ENCODE measurements around the gene TSPEAR. TPM values are rescaled to one million over a fixed set of nuclear protein-coding genes. Genes with fewer than 3 reads are reported as not detected.
"Not testable (repeated sequence)": the region's sequence is repeated elsewhere in the genome, so short reads cannot be mapped to it uniquely, and the experiment has no call there.

The TSPEAR gene
- total RNA-seq, 2 donors from 2014 or later: 0.85 TPM; not detected in 1

DNA sequence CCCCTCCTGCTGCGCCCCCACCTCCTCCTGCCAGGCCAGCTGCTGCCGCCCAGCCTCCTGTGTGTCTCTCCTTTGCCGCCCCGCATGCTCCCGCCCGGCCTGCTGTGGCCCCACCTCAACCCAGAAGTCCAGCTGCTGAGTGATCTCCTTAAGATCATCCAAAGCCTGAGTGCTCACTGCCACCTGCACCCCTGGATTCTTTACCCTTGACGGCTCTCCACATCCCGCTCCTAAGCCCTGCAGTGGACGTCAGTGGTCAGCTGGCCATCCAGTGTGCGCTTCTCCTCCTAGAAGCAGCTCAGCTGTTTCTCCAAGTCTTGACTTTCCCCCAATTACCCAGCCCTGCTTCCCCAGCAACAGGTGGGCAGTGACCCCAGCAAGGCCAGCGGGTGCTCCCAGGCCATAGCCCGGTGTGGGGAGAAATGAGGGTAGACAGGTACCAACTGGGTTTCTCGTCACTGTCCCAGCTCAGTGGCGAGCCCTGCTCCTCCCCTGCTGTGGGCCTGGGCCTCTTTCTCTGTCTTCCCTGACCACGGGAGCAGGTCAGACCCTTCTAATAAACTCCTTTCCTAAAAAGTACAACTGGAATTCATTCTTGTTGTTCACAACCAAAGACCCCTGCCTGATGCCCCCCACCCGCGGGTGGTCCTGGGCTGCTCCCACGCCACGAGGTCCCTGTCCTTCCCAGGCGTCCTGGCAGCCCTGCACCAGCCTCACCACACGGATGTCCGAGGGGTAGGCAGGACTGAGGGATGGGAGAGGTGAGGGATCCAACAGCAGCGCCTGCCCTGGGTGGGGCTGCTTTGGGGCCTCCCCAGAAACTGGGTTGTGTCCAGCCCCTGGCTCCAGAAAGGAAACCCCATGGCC lies 109.5 kb downstream of the TSPEAR start:
- no peaks in the 10 kb centered on the region for H3K9me3 ChIP-seq
- TF ChIP-seq, protein P1, sequence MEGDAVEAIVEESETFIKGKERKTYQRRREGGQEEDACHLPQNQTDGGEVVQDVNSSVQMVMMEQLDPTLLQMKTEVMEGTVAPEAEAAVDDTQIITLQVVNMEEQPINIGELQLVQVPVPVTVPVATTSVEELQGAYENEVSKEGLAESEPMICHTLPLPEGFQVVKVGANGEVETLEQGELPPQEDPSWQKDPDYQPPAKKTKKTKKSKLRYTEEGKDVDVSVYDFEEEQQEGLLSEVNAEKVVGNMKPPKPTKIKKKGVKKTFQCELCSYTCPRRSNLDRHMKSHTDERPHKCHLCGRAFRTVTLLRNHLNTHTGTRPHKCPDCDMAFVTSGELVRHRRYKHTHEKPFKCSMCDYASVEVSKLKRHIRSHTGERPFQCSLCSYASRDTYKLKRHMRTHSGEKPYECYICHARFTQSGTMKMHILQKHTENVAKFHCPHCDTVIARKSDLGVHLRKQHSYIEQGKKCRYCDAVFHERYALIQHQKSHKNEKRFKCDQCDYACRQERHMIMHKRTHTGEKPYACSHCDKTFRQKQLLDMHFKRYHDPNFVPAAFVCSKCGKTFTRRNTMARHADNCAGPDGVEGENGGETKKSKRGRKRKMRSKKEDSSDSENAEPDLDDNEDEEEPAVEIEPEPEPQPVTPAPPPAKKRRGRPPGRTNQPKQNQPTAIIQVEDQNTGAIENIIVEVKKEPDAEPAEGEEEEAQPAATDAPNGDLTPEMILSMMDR (IDR thresholded peaks at IDR 0.05): no peak
- TF ChIP-seq POLR2AphosphoS5 (IDR thresholded peaks at IDR 0.05) (no peak), POLR2A (IDR thresholded peaks at IDR 0.05) (no peak)
- WGBS: 72% methylated on average over 23 of the region's 23 CpGs
- no peaks in the 10 kb centered on the region for H3K4me1 ChIP-seq (replicated peaks)
- intact Hi-C loops (cut with DNase I): no loop called here
- H3K4me3 ChIP-seq: no peak overlapping the region
- H3K27ac ChIP-seq: no peak overlapping the region
- H3K27me3 ChIP-seq (replicated peaks; ENCODE audit: insufficient read depth): peaks cover 4% of the 10 kb centered on the region
- DNase-seq (ENCODE audit: low spot score): no peak
- no peaks in the 10 kb centered on the region for H3K36me3 ChIP-seq

DNA sequence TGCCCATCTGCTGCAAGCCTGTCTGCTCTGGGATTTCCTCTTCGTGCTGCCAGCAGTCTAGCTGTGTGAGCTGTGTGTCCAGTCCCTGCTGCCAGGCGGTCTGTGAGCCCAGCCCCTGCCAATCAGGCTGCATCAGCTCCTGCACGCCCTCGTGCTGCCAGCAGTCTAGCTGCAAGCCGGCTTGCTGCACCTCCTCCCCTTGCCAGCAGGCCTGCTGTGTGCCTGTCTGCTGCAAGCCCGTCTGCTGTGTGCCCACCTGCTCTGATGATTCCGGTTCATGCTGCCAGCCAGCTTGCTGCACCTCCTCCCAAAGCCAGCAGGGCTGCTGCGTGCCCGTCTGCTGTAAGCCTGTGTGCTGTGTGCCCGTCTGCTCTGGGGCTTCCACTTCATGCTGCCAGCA lies 110.3 kb downstream of the TSPEAR start:
- intact Hi-C loops (cut with DNase I); H3K4me3 ChIP-seq; H3K27ac ChIP-seq; DNase-seq (ENCODE audit: low spot score); H3K36me3 ChIP-seq; H3K4me1 ChIP-seq (replicated peaks); H3K27me3 ChIP-seq (replicated peaks; ENCODE audit: insufficient read depth); H3K9me3 ChIP-seq: not testable (repeated sequence)
- WGBS: 58% methylated on average over 8 of the region's 10 CpGs

DNA sequence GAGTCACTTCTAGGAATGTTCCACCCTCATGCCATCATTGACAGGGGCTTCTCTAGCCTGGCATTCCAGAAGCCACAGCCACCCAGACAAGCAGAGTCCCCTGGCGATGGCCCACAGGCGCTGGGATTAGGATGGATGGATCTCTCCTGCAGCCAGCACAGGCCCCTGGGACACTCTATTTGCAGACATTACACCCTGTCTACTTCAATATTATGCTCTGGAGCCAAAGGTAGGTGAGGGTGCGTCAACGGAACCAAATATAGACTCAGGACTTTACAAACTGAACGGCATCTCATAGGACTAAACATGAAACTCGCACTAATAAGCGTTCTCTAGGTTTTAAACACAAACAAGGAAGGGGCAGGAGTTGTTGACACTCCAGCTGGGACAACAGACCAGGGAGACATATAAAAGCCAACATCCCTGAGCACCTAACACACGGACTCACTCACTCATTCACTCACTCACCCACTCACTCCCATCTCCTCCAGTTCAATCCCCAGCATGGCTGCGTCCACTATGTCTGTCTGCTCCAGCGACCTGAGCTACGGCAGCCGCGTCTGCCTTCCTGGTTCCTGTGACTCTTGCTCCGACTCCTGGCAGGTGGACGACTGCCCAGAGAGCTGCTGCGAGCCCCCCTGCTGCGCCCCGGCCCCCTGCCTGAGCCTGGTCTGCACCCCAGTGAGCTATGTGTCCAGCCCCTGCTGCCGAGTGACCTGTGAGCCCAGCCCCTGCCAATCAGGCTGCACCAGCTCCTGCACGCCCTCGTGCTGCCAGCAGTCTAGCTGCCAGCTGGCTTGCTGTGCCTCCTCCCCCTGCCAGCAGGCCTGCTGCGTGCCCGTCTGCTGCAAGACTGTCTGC lies 111.0 kb downstream of the TSPEAR start, which contains the start of gene KRTAP10-7:
KRTAP10-7 (plus strand) TSS at position 480 of the 861 bp plus-strand sequence; CDS start at position 505, 25 bp downstream.
- DNase-seq (ENCODE audit: low spot score); intact Hi-C loops (cut with DNase I); H3K9me3 ChIP-seq; H3K36me3 ChIP-seq; H3K27ac ChIP-seq; H3K4me3 ChIP-seq; H3K27me3 ChIP-seq (replicated peaks; ENCODE audit: insufficient read depth); H3K4me1 ChIP-seq (replicated peaks): not testable (repeated sequence)
- WGBS: 55% methylated on average over 18 of the region's 23 CpGs

DNA sequence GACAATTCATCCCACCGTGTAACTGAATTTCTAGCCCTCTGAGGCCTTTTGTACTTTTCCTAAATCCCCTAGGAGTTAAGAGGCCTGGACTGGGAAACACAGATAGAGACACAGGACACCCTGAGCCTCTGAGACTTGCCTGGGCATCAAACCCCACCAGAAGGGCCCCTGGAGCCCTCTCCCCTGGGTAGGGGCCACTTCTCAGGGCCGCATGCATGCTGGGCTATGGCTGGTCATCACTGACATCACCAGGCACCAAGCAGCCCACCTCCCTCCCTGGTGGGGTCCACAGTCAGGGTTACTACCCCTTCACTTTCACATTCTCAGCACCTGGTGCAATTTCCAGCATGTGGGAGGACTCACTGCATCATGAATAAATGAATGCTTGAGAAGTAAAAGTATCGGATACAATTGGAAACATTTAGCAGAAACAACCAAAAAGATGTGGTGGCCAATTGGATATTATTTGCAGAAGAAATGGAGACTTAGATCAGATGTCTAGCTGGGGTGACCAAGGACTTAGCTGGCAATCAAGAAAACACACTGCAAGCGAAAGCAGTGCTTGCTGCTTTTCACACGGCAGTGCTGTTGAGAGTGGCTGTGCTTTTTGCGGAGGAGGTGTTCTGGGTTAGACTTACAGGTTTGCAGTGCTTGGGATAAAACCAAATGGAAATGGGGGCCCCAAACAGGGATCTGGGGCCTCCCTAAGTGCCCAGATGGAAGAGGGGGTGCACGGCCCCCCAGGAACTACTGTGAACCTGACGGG lies 111.9 kb downstream of the TSPEAR start:
- H3K9me3 ChIP-seq: no peaks in the 10 kb centered on the region
- intact Hi-C loops (cut with DNase I): no loop called here
- H3K27me3 ChIP-seq (replicated peaks; ENCODE audit: insufficient read depth): peaks cover 3% of the 10 kb centered on the region
- DNase-seq (ENCODE audit: low spot score): no peak
- H3K4me3 ChIP-seq: no peak overlapping the region
- H3K4me1 ChIP-seq (replicated peaks): no peaks in the 10 kb centered on the region
- H3K27ac ChIP-seq: no peak overlapping the region
- no peak for TF ChIP-seq POLR2AphosphoS5 (IDR thresholded peaks at IDR 0.05)
- TF ChIP-seq, protein P1 (IDR thresholded peaks at IDR 0.05): no peak
- no peak for TF ChIP-seq POLR2A (IDR thresholded peaks at IDR 0.05)
- 93% methylated on average over 8 of the region's 8 CpGs for WGBS
- H3K36me3 ChIP-seq: no peaks in the 10 kb centered on the region

DNA sequence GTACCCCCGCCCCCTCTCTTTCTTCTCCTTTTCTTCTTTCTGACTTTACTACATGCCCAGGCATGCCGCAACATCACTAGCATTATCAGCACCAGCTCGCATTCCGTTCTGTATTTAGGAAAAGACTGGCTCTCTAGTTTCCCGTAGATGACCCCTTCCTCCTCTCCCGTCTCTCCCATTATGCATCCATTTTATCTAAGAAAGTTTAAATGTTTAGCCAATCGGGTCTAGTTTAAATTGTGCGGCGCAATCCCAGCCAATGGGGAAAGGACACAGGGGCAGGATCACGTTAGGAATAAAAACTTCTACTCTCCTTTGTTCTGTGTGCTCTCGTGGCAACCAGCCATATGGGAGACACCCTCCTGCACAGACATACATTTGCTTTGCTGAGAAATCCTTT lies 113.3 kb downstream of the TSPEAR start:
- Histone ChIP-seq H3K27ac (no peak overlapping the region), H3K9me3 (no peaks in the 10 kb centered on the region), H3K27me3 (replicated peaks; ENCODE audit: insufficient read depth) (peaks cover 2% of the 10 kb centered on the region), H3K36me3 (no peaks in the 10 kb centered on the region), H3K4me3 (no peak overlapping the region), H3K4me1 (replicated peaks) (no peaks in the 10 kb centered on the region)
- no peak for TF ChIP-seq POLR2A (IDR thresholded peaks at IDR 0.05)
- TF ChIP-seq, protein P1 (IDR thresholded peaks at IDR 0.05): no peak
- intact Hi-C loops (cut with DNase I): no loop called here
- no peak for DNase-seq (ENCODE audit: low spot score)
- WGBS: 69% methylated on average over 11 of the region's 11 CpGs

Measured in prostate gland (tissue), 2 donors.